ENCODE measurements around the gene UNC5B. TPM values are rescaled to one million over a fixed set of nuclear protein-coding genes. Genes with fewer than 3 reads are reported as not detected.

The UNC5B gene
- total RNA-seq, 1 donor from 2014 or later, result 26.9 TPM

DNA sequence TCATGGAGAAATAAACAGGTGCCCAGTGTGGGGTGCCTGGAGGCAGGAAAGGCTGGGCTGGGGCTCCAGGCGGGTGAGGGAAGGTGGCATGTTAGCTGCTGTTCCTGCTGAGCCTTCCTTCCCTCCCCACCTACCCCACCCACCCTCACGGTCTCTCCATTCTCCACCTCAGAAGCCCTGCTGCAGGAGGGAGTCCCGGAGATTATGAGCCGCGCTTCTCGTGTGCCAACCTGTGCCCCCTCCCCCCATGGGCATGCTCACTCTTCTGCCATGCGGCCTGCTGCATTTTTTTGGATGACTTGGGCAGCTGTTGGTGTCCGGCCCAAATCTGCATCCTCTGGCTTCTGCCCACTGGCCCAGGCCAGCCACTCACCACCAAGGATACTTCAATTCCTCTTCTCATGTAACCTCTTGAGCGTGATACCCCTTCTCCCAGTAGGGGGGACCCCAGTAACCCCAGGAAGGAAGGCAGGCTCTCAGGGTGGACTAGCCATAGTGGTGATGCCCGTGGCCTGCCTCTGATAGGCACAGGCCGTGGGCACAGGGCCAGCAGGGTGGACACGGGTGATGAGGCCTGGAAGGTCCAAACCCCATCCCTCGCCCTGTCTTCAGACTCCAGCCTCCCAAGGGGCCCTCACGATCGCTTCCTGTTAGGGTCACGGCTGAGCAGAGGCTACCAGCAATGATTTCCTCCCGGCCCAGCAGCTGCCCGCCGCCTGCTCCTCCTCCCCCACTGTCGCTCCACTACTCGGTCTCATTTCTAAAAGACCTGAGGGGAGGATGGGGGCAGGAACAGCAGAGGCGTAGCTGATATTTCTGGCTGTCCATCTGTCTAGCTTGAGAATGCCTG, 27.8 kb downstream of the UNC5B start:
- H3K4me3 ChIP-seq (ENCODE audit: low read depth, low read length), result no peak overlapping the region
- TF ChIP-seq, protein P1, sequence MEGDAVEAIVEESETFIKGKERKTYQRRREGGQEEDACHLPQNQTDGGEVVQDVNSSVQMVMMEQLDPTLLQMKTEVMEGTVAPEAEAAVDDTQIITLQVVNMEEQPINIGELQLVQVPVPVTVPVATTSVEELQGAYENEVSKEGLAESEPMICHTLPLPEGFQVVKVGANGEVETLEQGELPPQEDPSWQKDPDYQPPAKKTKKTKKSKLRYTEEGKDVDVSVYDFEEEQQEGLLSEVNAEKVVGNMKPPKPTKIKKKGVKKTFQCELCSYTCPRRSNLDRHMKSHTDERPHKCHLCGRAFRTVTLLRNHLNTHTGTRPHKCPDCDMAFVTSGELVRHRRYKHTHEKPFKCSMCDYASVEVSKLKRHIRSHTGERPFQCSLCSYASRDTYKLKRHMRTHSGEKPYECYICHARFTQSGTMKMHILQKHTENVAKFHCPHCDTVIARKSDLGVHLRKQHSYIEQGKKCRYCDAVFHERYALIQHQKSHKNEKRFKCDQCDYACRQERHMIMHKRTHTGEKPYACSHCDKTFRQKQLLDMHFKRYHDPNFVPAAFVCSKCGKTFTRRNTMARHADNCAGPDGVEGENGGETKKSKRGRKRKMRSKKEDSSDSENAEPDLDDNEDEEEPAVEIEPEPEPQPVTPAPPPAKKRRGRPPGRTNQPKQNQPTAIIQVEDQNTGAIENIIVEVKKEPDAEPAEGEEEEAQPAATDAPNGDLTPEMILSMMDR (IDR thresholded peaks at IDR 0.05; ENCODE audit: insufficient read depth, low read length, poor library complexity, severe bottlenecking), result no peak
- H3K36me3 ChIP-seq (ENCODE audit: control insufficient read depth, insufficient read depth, low read length), result no peaks in the 10 kb centered on the region
- no peak for DNase-seq (ENCODE audit: low read depth)
- H3K27me3 ChIP-seq (ENCODE audit: control insufficient read depth, insufficient read depth, low read length), result peaks cover 20% of the 10 kb centered on the region

DNA sequence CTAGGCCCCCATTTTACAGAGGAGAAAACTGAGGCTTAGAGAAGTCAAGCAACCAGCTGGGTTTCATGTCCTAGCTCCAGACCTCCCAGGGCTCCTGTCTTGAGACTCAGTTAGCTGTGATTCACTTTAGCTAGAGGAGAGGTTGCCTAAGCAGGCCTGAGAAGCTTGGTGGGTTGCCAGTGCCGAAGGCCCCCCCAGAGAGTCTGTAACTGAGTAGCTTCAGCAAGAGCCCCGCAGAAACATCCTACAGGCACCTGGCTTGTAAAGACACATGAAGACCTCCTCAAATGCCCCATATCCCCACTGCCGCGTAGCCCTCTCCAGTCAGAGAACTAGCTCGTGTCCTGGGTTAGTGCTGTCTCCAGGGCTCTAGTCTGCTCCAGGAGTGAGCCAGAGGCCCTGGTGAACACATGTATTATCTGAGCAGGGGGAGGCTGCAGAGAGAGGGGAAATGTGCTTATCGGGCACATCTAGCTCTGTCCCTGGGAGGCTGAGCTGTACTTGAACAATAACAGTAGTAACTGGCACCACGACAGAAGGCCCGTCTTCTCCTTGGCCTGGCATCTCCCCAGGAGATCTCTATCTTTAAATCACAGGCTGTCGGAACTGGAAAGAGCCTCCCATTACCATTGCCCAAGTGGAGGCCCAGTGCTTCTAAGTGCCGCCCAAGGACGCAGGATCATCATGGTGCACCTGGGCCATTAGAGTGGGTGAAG, 28.9 kb downstream of the UNC5B start:
- Histone ChIP-seq H3K27me3 (ENCODE audit: control insufficient read depth, insufficient read depth, low read length) (peaks cover 14% of the 10 kb centered on the region), H3K4me3 (ENCODE audit: low read depth, low read length) (no peak overlapping the region), H3K36me3 (ENCODE audit: control insufficient read depth, insufficient read depth, low read length) (no peaks in the 10 kb centered on the region)
- TF ChIP-seq, protein P1 (IDR thresholded peaks at IDR 0.05; ENCODE audit: insufficient read depth, low read length, poor library complexity, severe bottlenecking), result no peak
- no peak for DNase-seq (ENCODE audit: low read depth)

DNA sequence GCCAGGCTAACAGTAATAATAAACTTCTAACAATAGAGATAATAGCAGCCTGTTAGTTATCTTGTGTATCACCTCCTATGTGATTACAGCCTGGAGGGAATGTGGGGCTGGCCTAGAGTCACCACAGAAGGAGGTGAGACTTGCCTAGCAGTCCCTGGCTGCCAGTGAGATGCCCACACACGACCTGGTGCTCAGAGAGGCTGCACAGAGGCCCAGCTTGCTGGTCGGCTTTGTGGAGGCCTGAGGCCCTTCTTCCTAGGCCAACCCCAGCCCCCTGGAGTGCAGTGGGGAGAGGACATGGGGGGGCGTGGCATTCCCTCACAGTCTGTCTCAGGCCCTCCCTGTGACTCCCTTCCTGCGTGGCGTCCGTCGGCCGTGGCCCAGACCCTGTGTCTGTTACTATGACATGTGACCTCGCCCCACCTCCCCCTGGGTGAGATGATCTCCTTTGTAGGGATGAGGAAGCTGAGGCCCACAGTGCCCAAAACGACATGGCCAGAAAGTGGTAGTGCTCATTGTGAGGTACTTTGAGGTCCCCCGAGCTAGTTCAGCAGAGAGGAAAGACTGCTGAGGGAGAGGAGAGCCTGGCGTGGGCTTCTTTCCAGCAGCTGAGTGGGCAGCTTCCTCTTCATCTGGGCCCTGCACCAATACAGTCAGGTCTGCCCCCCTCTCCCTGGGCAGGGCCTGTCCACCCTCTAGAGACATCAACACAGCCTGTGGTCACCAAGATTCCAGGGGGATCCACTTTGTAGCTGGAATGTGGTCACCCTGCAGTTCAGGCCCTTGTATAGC, 29.7 kb downstream of the UNC5B start:
- peaks cover 7% of the 10 kb centered on the region for H3K27me3 ChIP-seq (ENCODE audit: control insufficient read depth, insufficient read depth, low read length)
- no peak overlapping the region for H3K4me3 ChIP-seq (ENCODE audit: low read depth, low read length)
- no peak for DNase-seq (ENCODE audit: low read depth)
- TF ChIP-seq, protein P1 (IDR thresholded peaks at IDR 0.05; ENCODE audit: insufficient read depth, low read length, poor library complexity, severe bottlenecking), result no peak
- H3K36me3 ChIP-seq (ENCODE audit: control insufficient read depth, insufficient read depth, low read length), result no peaks in the 10 kb centered on the region

DNA sequence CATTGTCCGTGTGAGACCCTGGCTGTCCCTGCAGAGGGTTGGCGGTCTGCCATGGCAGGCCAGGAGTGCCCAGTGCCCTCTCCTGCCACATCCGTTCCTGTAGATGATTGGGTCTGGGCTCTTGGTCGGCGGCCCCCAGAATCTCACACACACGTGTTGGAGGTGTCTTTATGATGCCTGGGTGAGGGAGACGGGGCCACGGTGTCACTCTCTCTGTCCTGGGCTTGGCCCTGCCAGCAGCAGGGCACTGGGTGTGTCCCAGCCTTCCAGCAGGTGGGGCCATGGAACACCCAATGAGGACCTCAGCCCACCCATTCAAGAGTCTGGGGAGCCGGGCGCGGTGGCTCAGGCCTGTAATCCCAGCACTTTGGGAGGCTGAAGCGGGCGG, 30.2 kb downstream of the UNC5B start:
- DNase-seq (ENCODE audit: low read depth), result no peak
- Histone ChIP-seq H3K36me3 (ENCODE audit: control insufficient read depth, insufficient read depth, low read length) (no peaks in the 10 kb centered on the region), H3K4me3 (ENCODE audit: low read depth, low read length) (no peak overlapping the region), H3K27me3 (ENCODE audit: control insufficient read depth, insufficient read depth, low read length) (peaks cover 7% of the 10 kb centered on the region)
- TF ChIP-seq, protein P1 (IDR thresholded peaks at IDR 0.05; ENCODE audit: insufficient read depth, low read length, poor library complexity, severe bottlenecking), result no peak

DNA sequence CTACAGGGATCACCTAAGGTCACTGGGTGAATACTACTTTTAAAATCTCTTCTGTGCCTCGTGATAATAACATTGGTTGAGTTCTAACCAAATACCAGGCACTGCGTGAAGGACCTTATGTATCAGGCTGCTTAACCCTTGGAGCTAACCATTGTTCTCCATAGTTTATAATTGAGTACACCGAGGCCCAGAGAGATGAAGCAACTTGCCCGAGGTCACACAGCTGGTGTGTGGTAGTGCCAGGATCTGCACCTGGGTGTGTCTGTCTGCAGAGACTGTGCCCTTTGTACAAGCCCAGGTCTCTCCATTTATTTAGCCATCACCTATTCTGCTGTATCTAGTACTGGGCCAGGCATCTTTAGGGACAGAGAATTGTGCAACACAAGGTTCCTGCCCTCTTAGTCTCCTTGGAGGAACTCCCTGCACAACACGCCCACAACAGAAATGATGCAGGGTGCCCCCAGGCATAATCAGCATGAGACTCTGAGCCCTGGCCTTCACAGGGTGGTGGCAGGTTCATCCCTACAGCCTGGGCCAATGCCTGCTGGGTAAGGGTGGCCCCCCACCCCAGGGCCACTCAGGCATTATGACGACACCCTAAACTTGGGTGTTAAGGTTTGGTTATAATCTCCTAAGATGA, 31.5 kb downstream of the UNC5B start:
- TF ChIP-seq, protein P1 (IDR thresholded peaks at IDR 0.05; ENCODE audit: insufficient read depth, low read length, poor library complexity, severe bottlenecking), result no peak
- no peaks in the 10 kb centered on the region for H3K36me3 ChIP-seq (ENCODE audit: control insufficient read depth, insufficient read depth, low read length)
- H3K27me3 ChIP-seq (ENCODE audit: control insufficient read depth, insufficient read depth, low read length), result peaks cover 7% of the 10 kb centered on the region
- no peak overlapping the region for H3K4me3 ChIP-seq (ENCODE audit: low read depth, low read length)
- DNase-seq (ENCODE audit: low read depth), result no peak

Measured in kidney epithelial cell (primary cell).